PFSK-1 (cell line): ENCODE data around the gene PSME2.

Experiments
- POLR2AphosphoS5 ChIP-seq: IDR thresholded peaks from 2 replicates; pipeline ENCODE4 v1.6.1; 2012; ENCODE audit warnings: low read depth, mild to moderate bottlenecking, control low read depth, low read length, moderate library complexity
- REST ChIP-seq, 2 experiments: IDR thresholded peaks; 2 replicates each; pipeline versions ENCODE4 v1.6.1 to v1.8.0; 2011 to 2012; ENCODE audit warnings: low read depth in 2 of 2, low read length in 2 of 2, control low read depth in 1 of 2, inconsistent platforms in 1 of 2, mild to moderate bottlenecking in 1 of 2, moderate library complexity in 1 of 2; ENCODE audit not compliant: insufficient read depth in 1 of 2
- SIN3A ChIP-seq: IDR thresholded peaks from 2 replicates; pipeline ENCODE4 v1.6.1; 2012; ENCODE audit warnings: mild to moderate bottlenecking, low read length, moderate library complexity, borderline replicate concordance; ENCODE audit not compliant: insufficient read depth
- TAF1 ChIP-seq: IDR thresholded peaks from 2 replicates; pipeline ENCODE4 v1.6.1; 2012; ENCODE audit warnings: low read length, control low read depth, borderline replicate concordance; ENCODE audit not compliant: insufficient read depth

GRCh38 chr14:24179294-24179960 is 33.0 kb upstream of the PSME2 start:
- TF ChIP-seq POLR2AphosphoS5 = no peak
- no peak for TF ChIP-seq REST (IDR thresholded peaks at IDR 0.05; ENCODE audit: insufficient read depth in 1 of 2, low read depth in 2 of 2, low read length in 2 of 2)
- TF ChIP-seq SIN3A = no peak
- TF ChIP-seq TAF1 = no peak
